SW 1271 (cell line): ENCODE results near the gene SLC22A23.

Source experiments
- DNase-seq, 2 experiments: peaks; one replicate each; lab custom pipeline; 2025; lab: John Stamatoyannopoulos, UW

The SLC22A23 gene

GRCh38 chr6:3370361-3371221, 86.3 kb downstream of the SLC22A23 start:
- DNase-seq: no peak

GRCh38 chr6:3369985-3370360, 86.9 kb downstream of the SLC22A23 start:
- no peak for DNase-seq

- no peak for DNase-seq
These were observed 88.2 kb downstream of the SLC22A23 start for GRCh38 chr6:3368685-3369084.

- no peak for DNase-seq
These were observed 89.2 kb downstream of the SLC22A23 start for GRCh38 chr6:3367630-3368029.

- DNase-seq: no peak
These were observed 90.0 kb downstream of the SLC22A23 start for GRCh38 chr6:3366596-3367413.

- no peak for DNase-seq
These were observed 92.5 kb downstream of the SLC22A23 start for GRCh38 chr6:3364391-3364790.

GRCh38 chr6:3363296-3364025, 93.4 kb downstream of the SLC22A23 start:
- no peak for DNase-seq

- no peak for DNase-seq
These were observed 95.4 kb downstream of the SLC22A23 start for GRCh38 chr6:3361312-3362037.

- no peak for DNase-seq
These were observed 96.2 kb downstream of the SLC22A23 start for GRCh38 chr6:3360727-3361045.

- DNase-seq: no peak
These were observed 96.7 kb downstream of the SLC22A23 start for GRCh38 chr6:3359973-3360726.

- DNase-seq: peak in 1 of 2 experiments; percentile 10
These were observed 97.6 kb downstream of the SLC22A23 start for GRCh38 chr6:3359101-3359752.

GRCh38 chr6:3358413-3359100, 98.3 kb downstream of the SLC22A23 start:
- no peak for DNase-seq

- no peak for DNase-seq
These were observed 99.2 kb downstream of the SLC22A23 start for GRCh38 chr6:3357678-3358077.

GRCh38 chr6:3356824-3357420, 99.9 kb downstream of the SLC22A23 start:
- DNase-seq: peak in 1 of 2 experiments; percentile 4

- DNase-seq: peak; percentile 41 to 82
These were observed 100.6 kb downstream of the SLC22A23 start for GRCh38 chr6:3356056-3356823.

- DNase-seq: peak in 1 of 2 experiments; percentile 70
These were observed 101.3 kb downstream of the SLC22A23 start for GRCh38 chr6:3355358-3356055.

- DNase-seq: no peak
These were observed 101.9 kb downstream of the SLC22A23 start for GRCh38 chr6:3355011-3355357.

- DNase-seq: no peak
These were observed 102.9 kb downstream of the SLC22A23 start for GRCh38 chr6:3353939-3354338.
